B cell (primary cell): ENCODE measurements around the gene DNAJC1.

ENCODE experiments used
- EZH2 ChIP-seq: IDR thresholded peaks from 2 replicates; pipeline ENCODE4 v1.6.1; 2012; ENCODE audit warnings: borderline replicate concordance, low read depth, mild to moderate bottlenecking, moderate library complexity, low read length; ENCODE audit not compliant: insufficient read depth, poor library complexity, severe bottlenecking
- TF ChIP-seq, protein P1 (sequence below): fragments of 200-600 bp; IDR thresholded peaks from one replicate; pipeline ENCODE4 v1.8.0; 2022; ENCODE audit warnings: antibody characterized with exemption, mild to moderate bottlenecking

- TF ChIP-seq, protein P1, sequence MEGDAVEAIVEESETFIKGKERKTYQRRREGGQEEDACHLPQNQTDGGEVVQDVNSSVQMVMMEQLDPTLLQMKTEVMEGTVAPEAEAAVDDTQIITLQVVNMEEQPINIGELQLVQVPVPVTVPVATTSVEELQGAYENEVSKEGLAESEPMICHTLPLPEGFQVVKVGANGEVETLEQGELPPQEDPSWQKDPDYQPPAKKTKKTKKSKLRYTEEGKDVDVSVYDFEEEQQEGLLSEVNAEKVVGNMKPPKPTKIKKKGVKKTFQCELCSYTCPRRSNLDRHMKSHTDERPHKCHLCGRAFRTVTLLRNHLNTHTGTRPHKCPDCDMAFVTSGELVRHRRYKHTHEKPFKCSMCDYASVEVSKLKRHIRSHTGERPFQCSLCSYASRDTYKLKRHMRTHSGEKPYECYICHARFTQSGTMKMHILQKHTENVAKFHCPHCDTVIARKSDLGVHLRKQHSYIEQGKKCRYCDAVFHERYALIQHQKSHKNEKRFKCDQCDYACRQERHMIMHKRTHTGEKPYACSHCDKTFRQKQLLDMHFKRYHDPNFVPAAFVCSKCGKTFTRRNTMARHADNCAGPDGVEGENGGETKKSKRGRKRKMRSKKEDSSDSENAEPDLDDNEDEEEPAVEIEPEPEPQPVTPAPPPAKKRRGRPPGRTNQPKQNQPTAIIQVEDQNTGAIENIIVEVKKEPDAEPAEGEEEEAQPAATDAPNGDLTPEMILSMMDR: no peak
- no peak for TF ChIP-seq EZH2
These were observed 290.6 kb downstream of the DNAJC1 start for GRCh38 chr10:21712975-21713374.
